ENCODE measurements around the gene MTHFD2.

MTHFD2 gene

DNA sequence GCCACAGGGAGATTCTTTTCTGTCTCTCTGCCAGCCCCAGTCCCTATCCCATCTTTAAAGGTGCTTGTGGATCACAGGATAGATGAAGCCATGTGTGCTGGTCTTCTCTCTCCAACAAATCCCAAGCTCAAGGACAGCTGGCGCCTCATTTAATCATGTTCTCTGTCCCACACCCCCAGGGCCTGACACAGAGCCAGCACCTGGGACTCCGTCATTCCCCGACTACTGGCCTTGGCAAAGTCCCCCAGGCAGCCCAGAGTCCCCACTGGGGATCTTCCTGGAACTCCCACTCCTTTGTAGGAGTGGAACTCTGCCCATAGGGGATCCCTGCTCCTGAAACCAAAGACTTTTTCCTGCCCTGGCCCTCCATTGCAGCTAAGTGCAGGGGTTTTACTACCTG is 60.8 kb downstream of the MTHFD2 start:
- Histone ChIP-seq H3K9me3 (no peaks in the 10 kb centered on the region), H3K27me3 (no peaks in the 10 kb centered on the region), H3K27ac (no peak overlapping the region), H3K36me3 (no peaks in the 10 kb centered on the region), H3K4me3 (ENCODE audit: low read depth in 1 of 2, low read length in 1 of 2) (no peak overlapping the region), H3K4me1 (ENCODE audit: control insufficient read depth in 1 of 2, insufficient read depth in 1 of 2, low read depth in 1 of 2, low read length in 1 of 2) (peaks cover 5 to 8% of the 10 kb centered on the region in 2 experiments)
- TF ChIP-seq, protein P1, sequence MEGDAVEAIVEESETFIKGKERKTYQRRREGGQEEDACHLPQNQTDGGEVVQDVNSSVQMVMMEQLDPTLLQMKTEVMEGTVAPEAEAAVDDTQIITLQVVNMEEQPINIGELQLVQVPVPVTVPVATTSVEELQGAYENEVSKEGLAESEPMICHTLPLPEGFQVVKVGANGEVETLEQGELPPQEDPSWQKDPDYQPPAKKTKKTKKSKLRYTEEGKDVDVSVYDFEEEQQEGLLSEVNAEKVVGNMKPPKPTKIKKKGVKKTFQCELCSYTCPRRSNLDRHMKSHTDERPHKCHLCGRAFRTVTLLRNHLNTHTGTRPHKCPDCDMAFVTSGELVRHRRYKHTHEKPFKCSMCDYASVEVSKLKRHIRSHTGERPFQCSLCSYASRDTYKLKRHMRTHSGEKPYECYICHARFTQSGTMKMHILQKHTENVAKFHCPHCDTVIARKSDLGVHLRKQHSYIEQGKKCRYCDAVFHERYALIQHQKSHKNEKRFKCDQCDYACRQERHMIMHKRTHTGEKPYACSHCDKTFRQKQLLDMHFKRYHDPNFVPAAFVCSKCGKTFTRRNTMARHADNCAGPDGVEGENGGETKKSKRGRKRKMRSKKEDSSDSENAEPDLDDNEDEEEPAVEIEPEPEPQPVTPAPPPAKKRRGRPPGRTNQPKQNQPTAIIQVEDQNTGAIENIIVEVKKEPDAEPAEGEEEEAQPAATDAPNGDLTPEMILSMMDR (IDR thresholded peaks at IDR 0.05) = no peak

DNA sequence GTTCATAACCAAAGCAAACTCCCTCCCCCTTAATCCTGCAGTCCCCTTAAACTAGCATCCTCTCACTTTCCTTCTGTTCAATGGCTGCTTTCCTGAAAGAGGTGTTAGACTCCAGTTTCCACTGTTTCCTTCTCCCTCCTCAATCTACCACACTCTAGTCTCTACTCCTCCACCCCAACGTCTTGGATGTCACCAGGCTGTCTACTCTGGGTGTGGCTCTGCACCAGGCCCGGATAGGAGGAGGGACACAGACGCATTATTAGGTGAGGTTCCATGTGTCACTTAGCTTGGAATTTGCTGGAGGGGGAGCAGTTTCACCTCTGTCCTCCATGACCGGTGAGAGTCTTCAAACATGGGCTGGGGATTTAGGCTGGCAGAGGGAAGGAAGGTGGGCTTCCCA is 61.3 kb downstream of the MTHFD2 start:
- no peaks in the 10 kb centered on the region for H3K27me3 ChIP-seq
- H3K9me3 ChIP-seq = no peaks in the 10 kb centered on the region
- TF ChIP-seq, protein P1 (IDR thresholded peaks at IDR 0.05) = no peak
- no peak overlapping the region for H3K27ac ChIP-seq
- H3K4me1 ChIP-seq (ENCODE audit: control insufficient read depth in 1 of 2, insufficient read depth in 1 of 2, low read depth in 1 of 2, low read length in 1 of 2) = peaks cover 5 to 8% of the 10 kb centered on the region in 2 experiments
- H3K36me3 ChIP-seq = no peaks in the 10 kb centered on the region
- no peak overlapping the region for H3K4me3 ChIP-seq (ENCODE audit: low read depth in 1 of 2, low read length in 1 of 2)

DNA sequence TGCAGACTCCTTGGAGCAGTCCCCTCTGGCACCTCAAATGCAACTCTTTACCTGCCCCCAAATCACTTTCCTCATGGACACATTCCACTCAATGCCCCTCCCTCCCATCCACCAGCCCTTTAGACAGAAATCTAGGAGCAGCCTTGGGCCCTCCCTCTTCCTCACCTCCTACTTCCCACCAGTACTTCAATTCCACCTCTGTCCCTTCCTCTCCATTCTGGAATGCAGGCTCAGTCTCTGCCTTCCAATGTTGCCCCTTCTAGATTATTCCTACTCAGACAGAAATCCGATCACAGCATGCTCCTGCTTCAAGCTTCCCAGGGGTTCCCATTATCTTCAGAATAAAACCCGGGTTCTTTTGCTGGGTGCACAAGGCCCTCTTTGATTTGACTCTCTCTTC is 62.1 kb downstream of the MTHFD2 start:
- Histone ChIP-seq H3K9me3 (no peaks in the 10 kb centered on the region), H3K36me3 (no peaks in the 10 kb centered on the region), H3K27me3 (no peaks in the 10 kb centered on the region), H3K4me3 (ENCODE audit: low read depth in 1 of 2, low read length in 1 of 2) (no peak overlapping the region), H3K4me1 (ENCODE audit: control insufficient read depth in 1 of 2, insufficient read depth in 1 of 2, low read depth in 1 of 2, low read length in 1 of 2) (peaks cover 5 to 8% of the 10 kb centered on the region in 2 experiments), H3K27ac (no peak overlapping the region)
- TF ChIP-seq, protein P1 (IDR thresholded peaks at IDR 0.05) = no peak

DNA sequence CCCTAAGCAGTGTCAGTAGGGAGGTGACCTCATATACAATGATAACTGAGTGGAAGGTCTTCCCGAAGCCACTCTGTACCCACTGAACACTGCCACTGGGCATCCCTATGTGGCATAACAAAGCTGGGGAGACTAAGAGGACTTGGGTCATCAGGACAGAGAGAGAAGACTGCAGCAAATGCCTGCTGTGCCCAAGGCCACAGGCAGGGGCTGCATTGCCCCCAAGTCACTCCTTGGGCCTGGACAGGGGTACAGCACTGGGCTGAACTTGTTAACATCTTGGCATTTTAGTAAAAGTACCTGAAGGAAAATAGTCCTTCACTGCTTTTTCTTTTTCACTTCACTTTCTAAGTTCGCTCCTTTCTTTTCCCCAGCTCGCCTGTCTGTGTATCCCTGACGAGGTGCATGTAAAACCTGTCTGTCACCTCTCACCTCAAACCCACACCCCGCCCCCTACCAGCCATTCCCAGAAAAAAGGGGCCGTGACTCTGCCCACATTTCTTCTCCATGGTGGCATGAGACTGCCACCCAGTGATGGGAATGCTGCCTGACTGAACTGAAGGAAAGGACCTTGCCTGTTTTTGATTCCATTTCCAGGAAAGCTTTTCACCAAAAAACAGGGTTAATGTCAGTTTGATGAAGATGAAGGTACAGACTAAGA is 62.9 kb downstream of the MTHFD2 start:
- TF ChIP-seq, protein P1 (IDR thresholded peaks at IDR 0.05) = no peak
- Histone ChIP-seq H3K4me3 (ENCODE audit: low read depth in 1 of 2, low read length in 1 of 2) (no peak overlapping the region), H3K4me1 (ENCODE audit: control insufficient read depth in 1 of 2, insufficient read depth in 1 of 2, low read depth in 1 of 2, low read length in 1 of 2) (peaks cover 5 to 8% of the 10 kb centered on the region in 2 experiments), H3K27me3 (no peaks in the 10 kb centered on the region), H3K9me3 (no peaks in the 10 kb centered on the region), H3K36me3 (no peaks in the 10 kb centered on the region), H3K27ac (no peak overlapping the region)

DNA sequence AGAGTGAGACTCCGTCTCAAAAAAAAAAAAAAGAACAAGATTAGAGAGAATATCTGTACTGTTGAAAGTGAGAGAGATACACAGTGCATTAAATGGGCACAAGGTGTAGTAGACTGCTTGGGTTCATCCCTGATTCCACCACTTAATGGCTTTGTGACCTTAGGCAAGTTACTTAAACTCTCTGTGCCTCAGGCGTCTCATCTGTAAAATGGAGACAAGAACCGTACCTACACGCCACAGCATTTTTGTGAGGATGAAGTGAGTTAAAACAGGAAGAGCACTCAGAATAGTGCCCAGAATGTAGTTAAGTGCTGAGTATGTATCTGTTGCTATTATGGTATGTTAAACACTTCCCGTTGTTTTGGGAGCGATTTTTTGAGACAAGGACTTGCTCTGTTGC is 64.3 kb downstream of the MTHFD2 start:
- H3K27me3 ChIP-seq = no peaks in the 10 kb centered on the region
- H3K9me3 ChIP-seq = no peaks in the 10 kb centered on the region
- TF ChIP-seq, protein P1 (IDR thresholded peaks at IDR 0.05) = no peak
- H3K36me3 ChIP-seq = no peaks in the 10 kb centered on the region
- peaks cover 5 to 8% of the 10 kb centered on the region in 2 experiments for H3K4me1 ChIP-seq (ENCODE audit: control insufficient read depth in 1 of 2, insufficient read depth in 1 of 2, low read depth in 1 of 2, low read length in 1 of 2)
- H3K4me3 ChIP-seq (ENCODE audit: low read depth in 1 of 2, low read length in 1 of 2) = no peak overlapping the region
- no peak overlapping the region for H3K27ac ChIP-seq
